Spleen (tissue), 7 donors: ENCODE results near the gene ASCC3.

Experiments
- CTCF ChIP-seq, 11 experiments: fragments of 200-600 bp in 7 of 11; fragments of 450-650 bp in 4 of 11; sonication (generic) in 4 of 11; IDR thresholded peaks in 8 of 11; conservative IDR thresholded peaks in 3 of 11; 1 replicate in 7 of 11; 2 replicates in 4 of 11; pipeline versions ENCODE4 v1.4.0 to v1.8.0; 2016 to 2021; ENCODE audit warnings: antibody characterized with exemption in 11 of 11, inconsistent platforms in 4 of 11, mild to moderate bottlenecking in 1 of 11
- POLR2AphosphoS5 ChIP-seq, 3 donors: sonication (generic); formaldehyde crosslinking; IDR thresholded peaks; one replicate each; pipeline ENCODE4 v1.5.1; 2017; ENCODE audit warnings: antibody characterized with exemption in 3 of 3
- donor health status: DM: no; HTN: no; CAD: no; lungs with moderate emphysema.
- donor health status: DM: no; HTN: no; CAD: no.
- donor health status: DM: no; HTN: no; CAD: no.

- TF ChIP-seq CTCF (IDR thresholded peaks at IDR 0.05 in 8 of 11, conservative IDR thresholded peaks at IDR 0.05 in 3 of 11) (no peak), POLR2AphosphoS5 (IDR thresholded peaks at IDR 0.05) (no peak)
Measured at GRCh38 chr6:100790084-100790483, 91.0 kb downstream of the ASCC3 start.
